Measurements from ENCODE around the gene SMAD7.

Gene SMAD7

GRCh38 chr18:48909721-48910120, 41.0 kb downstream of the SMAD7 start:
- no peaks in the 10 kb centered on the region for H3K27me3 ChIP-seq (ENCODE audit: low read depth)
- H3K36me3 ChIP-seq (replicated peaks), result no peaks in the 10 kb centered on the region
- DNase-seq (ENCODE audit: low spot score in 2 of 2), result no peak
- no peaks in the 10 kb centered on the region for H3K4me1 ChIP-seq
- H3K4me3 ChIP-seq, result no peak overlapping the region
- H3K9me3 ChIP-seq, result no peaks in the 10 kb centered on the region
- in situ Hi-C loops (cut with MboI; ENCODE audit: low sequenced_read_pairs), result no loop called here

GRCh38 chr18:48908916-48909315, 41.8 kb downstream of the SMAD7 start:
- DNase-seq (ENCODE audit: low spot score in 2 of 2), result no peak
- H3K27me3 ChIP-seq (ENCODE audit: low read depth), result no peaks in the 10 kb centered on the region
- H3K36me3 ChIP-seq (replicated peaks), result no peaks in the 10 kb centered on the region
- H3K9me3 ChIP-seq, result no peaks in the 10 kb centered on the region
- no peaks in the 10 kb centered on the region for H3K4me1 ChIP-seq
- in situ Hi-C loops (cut with MboI; ENCODE audit: low sequenced_read_pairs), result no loop called here
- no peak overlapping the region for H3K4me3 ChIP-seq

GRCh38 chr18:48905513-48905912, 45.3 kb downstream of the SMAD7 start:
- no peak overlapping the region for H3K4me3 ChIP-seq
- in situ Hi-C loops (cut with MboI; ENCODE audit: low sequenced_read_pairs), result no loop called here
- peaks cover 2% of the 10 kb centered on the region; the same call in 1 of the 2 replicates for H3K27me3 ChIP-seq (ENCODE audit: low read depth)
- peaks cover 7% of the 10 kb centered on the region for H3K4me1 ChIP-seq
- no peaks in the 10 kb centered on the region for H3K36me3 ChIP-seq (replicated peaks)
- H3K9me3 ChIP-seq, result no peaks in the 10 kb centered on the region; the same call in 1 of the 2 replicates
- DNase-seq (ENCODE audit: low spot score in 2 of 2), result no peak

- H3K36me3 ChIP-seq (replicated peaks), result no peaks in the 10 kb centered on the region
- no peak overlapping the region for H3K4me3 ChIP-seq
- no peaks in the 10 kb centered on the region; the same call in 1 of the 2 replicates for H3K9me3 ChIP-seq
- DNase-seq (ENCODE audit: low spot score in 2 of 2), result no peak
- peaks cover 2% of the 10 kb centered on the region; the same call in 1 of the 2 replicates for H3K27me3 ChIP-seq (ENCODE audit: low read depth)
- peaks cover 7% of the 10 kb centered on the region for H3K4me1 ChIP-seq
- in situ Hi-C loops (cut with MboI; ENCODE audit: low sequenced_read_pairs), result no loop called here
Observed at GRCh38 chr18:48904847-48905394, 45.8 kb downstream of the SMAD7 start.

- Histone ChIP-seq H3K4me1 (peaks cover 7% of the 10 kb centered on the region), H3K27me3 (ENCODE audit: low read depth) (peaks cover 2% of the 10 kb centered on the region; the same call in 1 of the 2 replicates), H3K36me3 (replicated peaks) (no peaks in the 10 kb centered on the region), H3K9me3 (no peaks in the 10 kb centered on the region; the same call in 1 of the 2 replicates), H3K4me3 (no peak overlapping the region)
- in situ Hi-C loops (cut with MboI; ENCODE audit: low sequenced_read_pairs), result no loop called here
- no peak for DNase-seq (ENCODE audit: low spot score in 2 of 2)
Observed at GRCh38 chr18:48904091-48904490, 46.7 kb downstream of the SMAD7 start.

GRCh38 chr18:48902856-48903601, 47.7 kb downstream of the SMAD7 start:
- in situ Hi-C loops (cut with MboI; ENCODE audit: low sequenced_read_pairs), result no loop called here
- H3K27me3 ChIP-seq (ENCODE audit: low read depth), result peaks cover 2% of the 10 kb centered on the region; the same call in 1 of the 2 replicates
- DNase-seq (ENCODE audit: low spot score in 2 of 2), result no peak
- peaks cover 7% of the 10 kb centered on the region for H3K4me1 ChIP-seq
- H3K4me3 ChIP-seq, result no peak overlapping the region
- no peaks in the 10 kb centered on the region for H3K36me3 ChIP-seq (replicated peaks)
- H3K9me3 ChIP-seq, result no peaks in the 10 kb centered on the region; the same call in 1 of the 2 replicates

- Histone ChIP-seq H3K4me1 (peaks cover 7% of the 10 kb centered on the region), H3K36me3 (replicated peaks) (no peaks in the 10 kb centered on the region), H3K9me3 (no peaks in the 10 kb centered on the region; the same call in 1 of the 2 replicates), H3K27me3 (ENCODE audit: low read depth) (peaks cover 2% of the 10 kb centered on the region; the same call in 1 of the 2 replicates), H3K4me3 (no peak overlapping the region)
- peak in 1 of 2 experiments; percentile 70 for DNase-seq (ENCODE audit: low spot score in 2 of 2)
- in situ Hi-C loops (cut with MboI; ENCODE audit: low sequenced_read_pairs), result no loop called here
Observed at GRCh38 chr18:48902023-48902855, 48.5 kb downstream of the SMAD7 start.

- Histone ChIP-seq H3K9me3 (no peaks in the 10 kb centered on the region; the same call in 1 of the 2 replicates), H3K36me3 (replicated peaks) (no peaks in the 10 kb centered on the region), H3K4me3 (no peak overlapping the region), H3K27me3 (ENCODE audit: low read depth) (peaks cover 2% of the 10 kb centered on the region; the same call in 1 of the 2 replicates), H3K4me1 (peaks cover 7% of the 10 kb centered on the region)
- DNase-seq (ENCODE audit: low spot score in 2 of 2), result no peak
- in situ Hi-C loops (cut with MboI; ENCODE audit: low sequenced_read_pairs), result no loop called here
Observed at GRCh38 chr18:48901145-48902022, 49.4 kb downstream of the SMAD7 start.

GRCh38 chr18:48900469-48900868, 50.3 kb downstream of the SMAD7 start:
- Histone ChIP-seq H3K4me1 (peaks cover 7% of the 10 kb centered on the region), H3K27me3 (ENCODE audit: low read depth) (peaks cover 2% of the 10 kb centered on the region; the same call in 1 of the 2 replicates), H3K36me3 (replicated peaks) (no peaks in the 10 kb centered on the region), H3K4me3 (no peak overlapping the region), H3K9me3 (no peaks in the 10 kb centered on the region; the same call in 1 of the 2 replicates)
- in situ Hi-C loops (cut with MboI; ENCODE audit: low sequenced_read_pairs), result no loop called here
- no peak for DNase-seq (ENCODE audit: low spot score in 2 of 2)

- H3K4me3 ChIP-seq, result no peak overlapping the region
- no peaks in the 10 kb centered on the region; the same call in 1 of the 2 replicates for H3K9me3 ChIP-seq
- in situ Hi-C loops (cut with MboI; ENCODE audit: low sequenced_read_pairs), result no loop called here
- DNase-seq (ENCODE audit: low spot score in 2 of 2), result no peak
- H3K27me3 ChIP-seq (ENCODE audit: low read depth), result peaks cover 2% of the 10 kb centered on the region; the same call in 1 of the 2 replicates
- peaks cover 7% of the 10 kb centered on the region for H3K4me1 ChIP-seq
- H3K36me3 ChIP-seq (replicated peaks), result no peaks in the 10 kb centered on the region
Observed at GRCh38 chr18:48899558-48900174, 51.1 kb downstream of the SMAD7 start.

- in situ Hi-C loops (cut with MboI; ENCODE audit: low sequenced_read_pairs), result no loop called here
- H3K36me3 ChIP-seq (replicated peaks), result no peaks in the 10 kb centered on the region
- no peaks in the 10 kb centered on the region; the same call in 1 of the 2 replicates for H3K9me3 ChIP-seq
- peaks cover 7% of the 10 kb centered on the region for H3K4me1 ChIP-seq
- no peak for DNase-seq (ENCODE audit: low spot score in 2 of 2)
- H3K4me3 ChIP-seq, result no peak overlapping the region
- peaks cover 2% of the 10 kb centered on the region; the same call in 1 of the 2 replicates for H3K27me3 ChIP-seq (ENCODE audit: low read depth)
Observed at GRCh38 chr18:48898521-48898920, 52.2 kb downstream of the SMAD7 start.

GRCh38 chr18:48897531-48897930, 53.2 kb downstream of the SMAD7 start:
- Histone ChIP-seq H3K36me3 (replicated peaks) (no peaks in the 10 kb centered on the region), H3K9me3 (no peaks in the 10 kb centered on the region; the same call in 1 of the 2 replicates), H3K27me3 (ENCODE audit: low read depth) (peaks cover 2% of the 10 kb centered on the region; the same call in 1 of the 2 replicates), H3K4me3 (no peak overlapping the region), H3K4me1 (peaks cover 7% of the 10 kb centered on the region)
- in situ Hi-C loops (cut with MboI; ENCODE audit: low sequenced_read_pairs), result no loop called here
- no peak for DNase-seq (ENCODE audit: low spot score in 2 of 2)

Measured in HAP-1 (cell line).